Inferior parietal cortex (tissue), 1 donor: ENCODE measurements around the gene H6PD.

Experiments
- DNase-seq: peaks from one replicate; pipeline ENCODE4 v3.0.0-alpha.2; 2016; ENCODE audit errors: extremely low spot score

Gene H6PD

DNA sequence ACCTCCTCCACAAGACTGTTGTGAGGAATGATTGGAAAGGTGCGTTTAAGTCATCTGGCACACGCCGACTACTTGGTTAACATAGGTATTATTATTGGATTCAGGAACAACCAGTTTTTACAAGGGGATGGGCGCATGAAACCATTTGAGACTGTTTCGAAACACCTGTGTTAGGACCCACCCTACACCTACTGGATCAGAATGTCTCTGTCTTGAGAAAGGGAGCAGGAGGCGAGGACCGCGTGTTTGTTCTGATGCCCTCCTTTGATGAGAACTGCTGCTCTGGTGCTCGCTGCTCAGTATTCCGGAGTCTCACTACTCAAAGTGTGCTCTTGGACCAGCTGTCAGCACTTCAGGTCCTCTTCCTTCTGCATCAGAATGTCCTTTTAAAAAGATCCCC, 7.3 kb downstream of the H6PD start:
- DNase-seq: no peak

DNA sequence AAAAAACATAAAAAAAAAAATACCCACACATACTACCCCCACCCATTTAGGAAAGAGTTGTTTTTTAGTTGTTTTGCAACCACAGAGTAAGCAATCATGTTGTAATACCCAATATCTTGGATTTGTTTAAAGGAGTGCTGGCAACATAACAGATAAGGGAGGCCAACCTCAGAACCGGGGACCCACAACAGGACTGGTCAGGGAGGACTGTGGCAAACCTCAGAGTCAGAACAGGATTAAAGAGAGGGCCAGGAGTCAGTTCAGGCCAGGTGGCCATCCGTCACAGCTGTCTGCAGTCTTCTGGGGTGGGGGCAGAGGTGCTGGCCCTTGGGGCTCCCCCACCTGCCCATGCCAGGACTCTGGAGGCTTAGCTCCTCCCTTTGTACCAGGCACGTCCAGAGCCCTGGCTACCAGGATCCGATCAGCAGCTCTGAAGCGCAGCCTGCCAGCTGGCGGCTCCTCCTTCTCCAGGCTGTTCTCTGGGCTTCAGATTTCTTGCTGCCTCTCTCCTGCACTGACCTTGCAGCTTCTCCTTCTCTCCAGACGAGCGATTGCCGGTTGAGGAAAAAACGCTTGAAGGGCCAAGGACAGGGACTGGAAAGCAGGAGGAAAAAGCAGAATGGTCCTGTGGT, 7.9 kb downstream of the H6PD start:
- DNase-seq: no peak

DNA sequence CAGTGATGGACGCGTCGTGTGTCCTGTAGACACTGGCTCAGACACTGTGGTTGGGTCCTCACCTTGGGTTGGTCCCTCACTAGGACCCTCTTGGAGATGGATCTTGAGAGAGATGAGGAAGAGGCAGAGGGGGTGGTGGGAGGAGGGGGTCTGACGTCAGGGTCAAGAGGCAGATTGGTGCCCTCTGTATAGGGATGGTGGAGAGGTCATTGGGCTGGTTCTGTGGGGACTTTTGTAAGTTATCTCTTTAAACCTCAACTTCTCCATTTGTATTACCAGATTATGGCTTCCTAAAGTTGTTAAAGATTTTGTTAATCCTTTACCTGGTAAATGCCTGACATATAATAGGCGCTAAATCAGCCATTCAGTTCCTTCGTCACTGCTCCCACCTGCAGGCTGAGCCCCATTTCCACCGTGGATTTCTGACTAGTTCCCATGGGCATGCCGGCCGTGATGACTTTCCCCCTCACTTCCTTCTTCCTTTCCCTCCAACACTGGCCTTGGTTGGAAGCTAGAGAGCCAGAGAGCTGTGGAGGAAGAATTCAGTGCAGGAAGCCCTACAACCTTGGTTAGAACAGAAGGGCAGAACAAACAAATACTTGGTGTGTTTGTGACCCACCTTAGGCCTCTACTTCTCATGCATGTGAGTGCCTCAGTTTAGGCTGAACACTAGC, 8.6 kb downstream of the H6PD start:
- DNase-seq: no peak

DNA sequence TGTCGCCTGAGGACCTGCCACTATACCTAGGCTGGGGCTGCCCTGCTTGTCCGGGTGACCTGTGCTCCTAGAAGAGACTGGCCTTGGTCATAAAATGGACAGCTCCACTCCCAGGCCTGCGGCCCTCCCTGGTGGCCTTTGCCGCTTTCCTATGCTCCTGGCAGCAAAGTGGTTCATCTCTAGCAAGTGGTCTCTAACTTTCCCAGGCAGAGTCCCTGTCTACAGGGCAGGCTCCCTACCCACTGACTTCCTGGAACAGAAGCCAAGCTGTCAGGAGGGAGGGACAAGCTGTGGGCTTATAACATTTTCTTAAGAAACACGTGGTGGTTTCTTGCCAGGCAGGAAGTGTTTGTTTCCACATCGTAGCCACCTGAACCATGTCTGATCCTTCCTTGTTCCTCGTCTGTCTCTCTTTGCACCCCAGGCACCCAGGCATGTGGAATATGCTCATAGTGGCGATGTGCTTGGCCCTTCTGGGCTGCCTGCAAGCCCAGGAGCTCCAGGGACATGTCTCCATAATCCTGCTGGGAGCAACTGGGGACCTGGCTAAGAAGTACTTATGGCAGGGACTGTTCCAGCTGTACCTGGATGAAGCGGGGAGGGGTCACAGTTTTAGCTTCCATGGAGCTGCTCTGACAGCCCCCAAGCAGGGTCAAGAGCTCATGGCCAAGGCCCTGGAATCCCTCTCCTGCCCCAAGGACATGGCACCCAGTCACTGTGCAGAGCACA, 10.1 kb downstream of the H6PD start:
- DNase-seq: no peak

DNA sequence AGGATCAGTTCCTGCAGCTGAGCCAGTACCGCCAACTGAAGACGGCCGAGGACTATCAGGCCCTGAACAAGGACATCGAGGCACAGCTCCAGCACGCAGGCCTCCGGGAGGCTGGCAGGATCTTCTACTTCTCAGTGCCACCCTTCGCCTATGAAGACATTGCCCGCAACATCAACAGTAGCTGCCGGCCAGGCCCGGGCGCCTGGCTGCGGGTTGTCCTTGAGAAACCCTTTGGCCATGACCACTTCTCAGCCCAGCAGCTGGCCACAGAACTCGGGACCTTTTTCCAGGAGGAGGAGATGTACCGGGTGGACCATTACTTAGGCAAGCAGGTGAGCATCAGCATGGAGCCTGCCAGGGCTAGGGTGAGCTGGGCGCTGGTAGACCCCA, 10.7 kb downstream of the H6PD start:
- DNase-seq: no peak

DNA sequence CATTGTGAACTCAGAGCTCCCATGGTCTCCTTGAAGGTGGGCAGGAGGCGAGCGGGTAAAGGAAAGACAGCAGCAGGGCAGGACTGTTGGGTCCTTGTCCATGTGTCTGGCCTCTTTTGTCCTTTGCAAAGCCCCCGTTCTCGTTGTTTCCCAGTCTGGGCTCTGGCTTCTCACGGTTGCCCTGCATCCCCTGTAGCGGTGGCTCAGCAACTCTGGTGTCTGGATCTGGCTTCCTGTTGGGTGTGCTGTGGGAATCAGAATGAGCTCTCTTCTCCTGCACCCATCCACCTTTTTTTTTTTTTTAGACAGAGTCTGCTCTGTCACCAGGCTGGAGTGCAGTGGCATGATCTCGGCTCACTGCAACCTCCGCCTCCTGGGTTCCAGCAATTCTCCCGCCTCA, 11.1 kb downstream of the H6PD start:
- DNase-seq: no peak

DNA sequence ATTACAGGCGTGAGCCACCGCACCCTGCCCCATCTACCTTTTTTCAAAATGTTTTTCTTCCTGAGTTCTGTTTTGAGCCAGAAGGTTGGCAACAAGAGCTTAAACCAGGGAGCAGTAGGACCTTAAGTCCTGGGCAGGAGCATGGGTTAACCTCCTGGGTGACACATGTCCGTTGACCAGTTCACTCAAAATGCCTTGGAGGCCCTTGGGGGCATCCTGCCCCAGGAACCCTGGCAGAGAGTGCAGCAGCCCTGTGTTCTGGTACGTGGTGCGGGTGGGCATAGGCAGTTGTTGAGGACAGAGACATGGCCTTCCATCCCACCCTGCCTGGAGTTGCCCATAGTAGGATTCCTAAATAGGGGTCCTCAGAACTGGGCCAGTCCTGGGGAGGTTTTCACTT, 11.6 kb downstream of the H6PD start:
- no peak for DNase-seq

DNA sequence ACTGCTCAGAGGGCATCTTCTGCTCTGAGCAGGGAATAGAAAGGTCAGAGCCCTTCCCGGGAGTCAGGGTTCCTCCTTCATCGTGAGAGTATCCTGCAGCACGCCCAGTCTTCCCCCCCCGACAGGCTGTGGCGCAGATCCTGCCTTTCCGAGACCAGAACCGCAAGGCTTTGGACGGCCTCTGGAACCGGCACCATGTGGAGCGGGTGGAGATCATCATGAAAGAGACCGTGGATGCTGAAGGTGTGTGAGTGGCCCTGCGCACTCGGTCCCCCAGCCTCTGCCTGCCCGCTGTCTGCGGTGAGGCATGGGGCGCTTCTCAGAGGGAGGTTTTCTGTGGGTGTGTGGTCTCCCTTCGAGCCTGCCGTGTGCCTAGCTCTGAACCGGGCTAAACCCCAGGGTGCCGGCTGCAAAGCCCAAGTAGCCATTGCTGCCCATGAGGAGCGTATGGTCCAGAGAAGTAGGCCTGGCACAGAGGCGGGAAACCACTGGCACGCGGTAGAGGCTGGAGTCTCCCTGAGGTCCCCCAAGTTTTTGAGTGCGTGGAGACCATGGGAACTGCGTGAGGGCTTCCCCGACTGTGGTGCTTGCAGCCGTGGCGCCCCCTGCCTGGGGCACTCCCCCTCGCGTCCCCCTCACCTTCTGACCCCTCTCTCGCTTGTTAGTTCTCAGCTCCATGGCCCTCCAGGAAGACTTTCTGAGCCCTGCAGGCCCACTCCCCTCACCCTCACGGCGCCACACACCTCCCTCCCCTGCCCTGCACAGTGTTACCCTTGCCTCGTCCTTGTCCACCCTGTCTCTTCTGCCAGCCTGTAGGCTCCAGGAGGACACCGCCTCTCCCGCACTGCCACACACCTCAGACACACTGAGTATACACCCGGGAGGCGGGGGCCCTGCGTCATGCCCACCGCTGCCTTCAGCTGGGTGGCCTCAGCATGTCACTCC, 12.5 kb downstream of the H6PD start:
- no peak for DNase-seq

DNA sequence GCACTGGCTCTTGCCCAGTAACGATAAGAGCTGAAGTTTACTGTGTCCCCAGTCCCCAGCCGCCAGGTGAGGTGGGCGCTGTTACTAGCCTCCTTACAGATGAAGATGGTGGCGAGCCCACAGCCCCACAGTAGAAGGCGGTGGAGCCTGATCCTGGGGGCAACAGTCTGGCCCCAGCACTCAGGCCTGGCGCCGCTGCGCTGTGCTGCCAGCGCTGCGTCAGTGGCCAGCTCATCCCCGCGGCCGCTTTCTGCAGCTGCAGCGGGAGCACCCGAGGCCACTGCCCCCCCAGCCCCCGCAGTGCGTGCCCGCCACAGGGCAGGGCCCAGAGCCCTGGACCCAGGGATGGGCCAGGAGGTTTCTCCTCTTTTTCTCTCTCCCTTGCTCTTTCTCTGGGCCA, 13.3 kb downstream of the H6PD start:
- DNase-seq: no peak

DNA sequence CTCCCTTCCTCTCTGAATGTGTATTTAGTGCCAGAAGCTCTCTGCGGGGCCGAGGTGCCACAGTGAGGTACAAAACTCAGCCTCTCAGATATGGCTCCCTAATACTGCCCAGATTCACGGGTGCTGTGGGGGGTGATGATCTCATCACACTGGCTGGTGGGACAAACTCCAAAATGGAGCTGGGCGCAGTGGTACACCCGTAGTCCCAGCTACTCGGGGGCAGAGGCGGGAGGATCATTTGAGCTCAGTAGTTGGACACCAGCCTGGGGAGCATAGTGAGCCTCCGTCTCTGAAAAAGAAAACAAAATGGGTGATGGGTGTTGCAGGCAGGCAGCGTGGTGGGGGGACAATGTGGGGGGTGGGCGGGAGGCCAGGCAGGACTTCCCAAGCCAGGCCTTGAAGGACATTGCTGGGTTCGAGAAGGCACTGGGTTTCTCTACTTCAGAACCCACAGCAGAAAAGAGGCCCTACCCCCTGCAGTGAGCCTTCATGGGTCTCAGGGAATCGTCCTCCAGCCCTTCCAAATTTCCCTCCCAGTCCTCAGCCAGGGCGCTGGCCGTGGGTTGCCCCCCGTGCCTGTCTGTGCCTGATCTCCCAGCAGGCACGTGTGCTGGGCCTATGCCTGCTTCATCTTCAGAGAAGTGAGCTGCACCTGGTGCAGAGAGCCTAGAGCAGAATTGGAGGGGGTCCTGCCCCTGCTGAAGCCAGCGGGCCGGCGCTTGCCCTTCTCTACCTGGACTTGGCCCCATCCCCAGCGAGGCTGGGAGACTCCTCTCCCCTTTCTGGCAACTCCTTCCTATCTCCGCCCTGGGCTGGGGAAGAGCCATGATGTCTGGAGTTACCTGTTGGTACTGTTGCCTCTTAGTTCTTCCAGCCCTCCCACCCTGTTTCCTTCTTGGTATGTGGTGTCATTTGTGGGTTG, 14.0 kb downstream of the H6PD start:
- no peak for DNase-seq

DNA sequence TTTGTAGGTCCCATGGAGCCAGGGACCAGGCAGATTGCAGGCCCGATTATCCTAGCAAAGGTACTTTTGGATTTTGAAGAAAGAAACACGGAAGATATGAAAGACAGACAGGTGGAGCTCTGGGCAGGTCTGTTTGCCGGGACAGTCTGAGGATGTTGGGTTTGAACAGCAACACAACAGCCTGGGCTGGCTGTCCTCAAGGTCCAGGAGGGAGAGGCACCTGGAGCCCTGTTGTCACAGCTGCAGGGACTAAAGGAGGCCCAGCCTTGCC, 14.6 kb downstream of the H6PD start:
- DNase-seq: no peak

DNA sequence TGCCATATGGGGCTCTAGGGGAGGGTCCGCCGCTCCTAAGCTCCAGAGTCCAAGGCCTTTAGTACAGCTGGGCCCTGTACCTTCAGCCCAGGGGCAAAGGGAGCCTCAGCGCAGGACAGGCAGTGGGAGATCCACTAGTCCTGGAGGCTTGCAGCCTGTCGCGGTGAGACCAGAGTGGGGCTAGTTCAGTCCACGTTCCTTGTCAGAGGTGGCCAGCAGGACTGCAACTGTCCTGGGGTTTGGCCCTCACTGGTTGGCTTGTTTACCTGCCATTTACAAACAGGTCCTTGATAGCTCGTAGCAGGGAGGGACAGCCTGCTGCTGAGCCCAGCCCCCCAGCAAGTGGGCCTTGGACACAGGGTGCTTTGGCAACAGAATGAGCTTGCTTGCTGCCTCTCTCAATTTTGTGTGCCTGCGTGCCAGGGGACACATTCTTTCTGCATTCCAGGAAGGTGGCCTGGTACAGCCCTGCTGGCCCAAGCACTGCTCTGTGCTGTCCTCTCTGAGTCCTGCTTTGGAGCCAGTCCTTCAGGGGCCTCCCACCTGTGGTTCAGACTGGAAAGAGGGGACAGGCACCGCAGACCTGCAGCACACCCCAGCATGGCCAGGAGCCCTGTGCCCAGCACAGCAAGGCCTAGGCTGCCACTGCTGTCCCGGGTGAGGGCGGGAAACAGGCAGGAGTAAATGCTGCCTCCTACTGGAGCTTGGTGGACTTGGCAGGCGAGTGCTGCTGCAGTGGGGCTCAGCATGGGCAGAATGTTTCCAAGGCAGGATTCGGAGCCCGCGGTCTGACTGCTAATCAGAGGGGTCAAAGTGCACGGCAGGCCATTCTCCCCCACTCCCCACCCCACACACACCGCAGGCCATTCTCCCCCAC, 15.2 kb downstream of the H6PD start:
- DNase-seq: no peak

DNA sequence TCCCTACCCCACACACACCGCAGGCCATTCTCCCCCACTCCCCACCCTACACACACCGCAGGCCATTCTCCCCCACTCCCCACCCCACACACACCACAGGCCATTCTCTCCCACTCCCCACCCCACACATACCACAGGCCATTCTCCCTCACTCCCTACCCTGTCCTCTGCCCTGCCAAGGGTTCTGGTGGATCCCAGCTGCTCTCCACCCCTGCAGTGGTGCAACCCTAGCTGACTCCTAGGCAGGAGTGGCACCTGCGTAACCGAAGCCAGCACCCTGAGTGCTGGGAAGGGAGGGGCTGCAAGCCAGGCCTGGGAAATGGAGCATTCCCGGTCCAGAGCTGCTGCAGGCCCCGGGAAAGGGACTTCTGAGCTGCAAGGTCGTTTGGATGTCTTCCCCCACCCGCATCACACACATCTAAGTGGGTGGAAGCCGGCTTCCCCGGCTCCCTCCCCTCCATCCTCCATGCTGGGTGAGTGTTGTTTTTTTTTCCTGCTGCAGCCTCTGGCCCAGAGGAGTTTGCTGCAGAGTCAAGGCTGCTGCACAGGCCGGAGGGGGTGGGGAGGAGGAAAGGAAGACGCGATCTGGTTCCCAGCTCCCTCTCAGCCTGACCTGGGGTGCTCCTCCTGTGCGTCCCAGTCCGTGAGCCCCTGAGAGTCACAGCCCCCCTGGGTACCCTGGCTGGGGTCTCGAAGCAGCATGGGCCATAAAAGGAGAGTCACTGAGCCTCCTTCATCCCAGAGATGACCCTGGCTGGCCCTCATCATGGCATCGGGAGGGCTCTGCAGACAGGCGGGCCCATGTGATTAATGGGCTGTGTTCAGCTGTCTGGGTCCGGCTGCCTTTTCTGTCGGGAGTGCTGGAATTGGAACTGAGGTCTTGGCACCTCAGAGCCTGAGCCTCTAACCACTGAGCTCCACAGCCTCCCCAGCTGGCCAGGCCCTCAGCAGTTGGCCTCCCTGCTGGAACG, 16.1 kb downstream of the H6PD start:
- DNase-seq: no peak

DNA sequence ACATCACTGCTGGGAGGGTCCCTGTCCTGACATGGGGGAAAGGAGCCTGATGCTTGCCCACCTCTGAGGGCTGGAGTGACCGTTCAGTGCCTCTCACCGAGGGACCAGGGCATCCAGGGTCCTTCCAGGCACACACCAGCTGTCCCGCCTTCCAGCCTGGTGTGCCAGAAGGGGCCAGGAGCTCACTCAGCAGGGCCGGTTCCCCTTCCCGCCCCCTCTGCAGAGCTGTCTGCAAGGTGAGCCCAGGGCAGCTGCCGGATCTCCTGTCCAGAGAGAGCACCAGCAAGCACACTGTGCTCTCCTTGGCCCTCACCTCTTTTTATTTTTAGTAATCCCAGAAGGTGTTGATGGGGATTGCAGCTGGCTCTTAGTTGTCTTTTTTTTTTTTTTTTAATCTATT, 16.9 kb downstream of the H6PD start:
- no peak for DNase-seq

DNA sequence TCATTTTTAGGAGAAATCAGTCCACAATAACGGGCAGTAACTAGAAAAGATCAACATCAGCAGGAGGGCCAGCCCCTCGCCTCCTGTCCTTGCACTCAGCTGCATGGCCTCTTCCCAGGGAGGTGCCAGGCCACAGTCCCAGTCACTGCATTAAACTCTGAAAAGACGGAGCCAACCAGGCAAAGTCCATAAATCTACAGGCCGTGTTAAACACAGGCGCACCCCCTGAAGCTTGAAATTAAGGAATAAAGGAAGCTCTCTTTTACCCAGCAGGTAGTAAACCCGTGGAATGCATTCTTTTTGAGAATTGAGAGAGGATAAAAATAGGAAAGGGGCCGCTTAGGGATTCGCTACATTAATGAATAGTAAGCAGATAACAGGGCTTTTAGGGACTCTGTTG, 18.4 kb downstream of the H6PD start:
- DNase-seq: no peak

DNA sequence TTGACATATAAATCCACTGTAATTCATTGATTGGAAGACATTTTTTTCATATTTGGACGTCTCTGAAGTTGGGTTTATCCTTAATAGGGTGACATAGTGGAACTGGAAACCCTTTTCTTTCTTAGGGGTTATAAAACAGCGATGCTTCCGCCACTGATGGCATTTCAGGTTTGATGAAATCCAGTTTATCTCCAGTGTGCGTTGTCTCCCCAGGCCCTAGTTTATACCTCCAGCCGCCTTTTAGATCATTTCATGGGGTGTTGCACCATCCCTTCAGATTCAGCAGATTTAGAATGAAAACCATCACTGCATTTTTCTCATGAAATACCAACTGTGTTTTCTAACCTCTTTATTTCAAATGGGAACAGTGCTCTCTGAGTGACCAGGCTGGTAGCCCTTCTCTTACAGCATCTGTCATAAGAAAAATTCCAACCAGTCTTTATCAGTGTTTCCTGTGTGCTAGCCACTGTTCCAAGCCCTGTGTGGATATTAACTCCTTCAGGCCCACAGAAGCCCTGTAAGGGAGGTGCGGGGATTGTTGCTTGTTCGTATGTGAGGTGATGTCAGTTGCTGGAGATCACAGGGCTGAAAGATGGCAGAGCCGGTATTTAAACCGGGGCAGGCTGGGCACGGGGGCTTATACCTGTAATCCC, 19.0 kb downstream of the H6PD start:
- DNase-seq: no peak

DNA sequence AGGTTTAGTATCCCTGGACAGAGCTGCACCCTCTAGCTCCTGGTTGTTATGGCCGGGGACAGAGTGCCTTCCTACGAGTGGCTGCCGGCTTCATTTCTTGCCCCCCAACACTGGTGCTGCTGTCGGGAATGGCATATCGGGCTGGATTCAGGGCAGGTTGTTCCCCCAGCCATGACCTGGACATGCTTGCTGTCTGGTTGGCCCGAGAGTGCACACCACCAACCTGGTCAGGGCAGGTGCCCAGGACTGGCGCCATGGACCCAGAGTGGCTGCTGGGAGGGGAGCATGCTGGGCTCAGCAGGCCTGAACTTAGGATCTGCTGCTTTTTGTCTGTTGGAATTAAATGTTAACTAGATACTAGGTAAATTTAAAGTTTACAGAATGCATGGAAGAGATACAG, 21.8 kb downstream of the H6PD start:
- no peak for DNase-seq

DNA sequence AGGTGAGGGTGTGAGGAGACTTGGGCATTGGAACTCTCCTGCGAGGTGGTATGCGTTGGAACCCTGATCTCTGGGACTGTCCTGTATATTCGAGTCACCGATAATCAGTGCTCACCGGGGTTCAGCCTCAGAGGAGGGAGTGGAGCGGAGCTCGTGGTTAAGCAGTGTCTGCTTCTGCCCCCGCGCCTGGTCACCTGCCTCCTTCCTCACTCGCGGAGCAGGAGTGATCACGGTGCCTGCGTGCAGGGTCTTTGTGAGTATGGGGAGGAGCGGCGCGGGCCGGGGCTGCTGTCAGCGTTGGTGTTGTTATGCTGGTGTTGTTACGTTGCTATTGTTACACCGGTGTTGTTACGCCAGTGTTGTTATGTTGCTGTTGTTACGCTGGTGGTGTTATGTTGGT, 23.3 kb downstream of the H6PD start:
- no peak for DNase-seq

DNA sequence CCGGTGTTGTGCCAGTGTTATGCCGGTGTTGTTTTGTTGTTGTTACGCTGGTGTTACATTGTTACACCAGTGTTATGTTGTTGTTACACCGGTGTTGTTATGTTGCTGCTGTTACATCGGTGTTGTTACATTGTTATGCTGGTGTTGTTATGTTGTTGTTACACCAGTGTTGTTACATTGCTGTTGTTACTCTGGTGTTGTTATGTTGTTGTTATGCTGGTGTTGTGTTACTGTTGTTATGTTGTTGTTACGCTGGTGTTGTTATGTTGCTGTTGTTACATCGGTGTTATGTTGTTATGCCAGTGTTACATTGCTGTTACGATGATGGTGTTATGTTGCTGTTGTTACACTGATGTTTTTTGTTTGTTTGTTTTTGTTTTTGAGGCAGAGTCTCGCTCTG, 24.1 kb downstream of the H6PD start:
- no peak for DNase-seq
